Fibroblast of villous mesenchyme (primary cell): ENCODE data around the gene DAP. TPM values are rescaled to one million over a fixed set of nuclear protein-coding genes. Genes with fewer than 3 reads are reported as not detected.
A peak's percentile ranks its signal among the peaks of the same experiment; 100 is the strongest.

Experiments
- DNase-seq: peaks from one replicate; pipeline ENCODE4 v3.0.0-alpha.2; 2010; ENCODE audit warnings: low read depth
- H3K4me3 ChIP-seq: 2 replicates; pipeline ENCODE4 v1.5.1; 2011; ENCODE audit warnings: low read depth, mild to moderate bottlenecking, low read length
- CTCF ChIP-seq: IDR thresholded peaks from 2 replicates; pipeline ENCODE4 v1.5.1; 2012; ENCODE audit warnings: low read depth, mild to moderate bottlenecking, low read length; ENCODE audit not compliant: insufficient read depth
- total RNA-seq: library from RNA; depleted of rRNA; stranded (reverse); fragments of >200 nt; gene quantifications from 2 replicates; pipeline ENCODE4 v1.2.3, GENCODE V29; 2012

The DAP gene
- total RNA-seq, result 43.2 TPM in 2 replicates

- peak; percentile 87 for DNase-seq
- H3K4me3 ChIP-seq, result peak within 1 kb of the TSS; percentile 57
- no peak for TF ChIP-seq CTCF
Observed at GRCh38 chr5:10761185-10761932, at the start of gene DAP. Gene DAP (minus strand): TSS chr5:10761234. CDS start chr5:10761068, 166 bp downstream.

GRCh38 chr5:10808347-10809226, 47.6 kb upstream of the DAP start:
- no peak for TF ChIP-seq CTCF
- no peak for DNase-seq
- H3K4me3 ChIP-seq, result no peak overlapping the region

- DNase-seq, result no peak
- peak; percentile 20 for TF ChIP-seq CTCF
- H3K4me3 ChIP-seq, result no peak overlapping the region
Observed at GRCh38 chr5:10801931-10802666, 41.1 kb upstream of the DAP start.

GRCh38 chr5:10800852-10801251, 39.8 kb upstream of the DAP start:
- DNase-seq, result no peak
- TF ChIP-seq CTCF, result no peak
- H3K4me3 ChIP-seq, result no peak overlapping the region

GRCh38 chr5:10797261-10797660, 36.2 kb upstream of the DAP start:
- TF ChIP-seq CTCF, result no peak
- peak; percentile 48 for DNase-seq
- H3K4me3 ChIP-seq, result no peak overlapping the region

- peak; percentile 17 for TF ChIP-seq CTCF
- no peak for DNase-seq
- no peak overlapping the region for H3K4me3 ChIP-seq
Observed at GRCh38 chr5:10793785-10794184, 32.8 kb upstream of the DAP start.
